H1 (cell line): ENCODE data around the gene GAS2L1. TPM values are rescaled to one million over a fixed set of nuclear protein-coding genes. Genes with fewer than 3 reads are reported as not detected.

Source experiments
- CTCF ChIA-PET: fragments of 300-600 bp; sonication (Branson Sonifier 250); formaldehyde crosslinking; loops from one replicate; lab custom pipeline; 2021; ENCODE audit not compliant: partially characterized antibody; lab: Charles Lee
- POLR2A ChIA-PET: fragments of 300-600 bp; sonication (Branson Sonifier 250); formaldehyde crosslinking; loops from one replicate; lab custom pipeline; 2021; ENCODE audit warnings: inconsistent platforms; ENCODE audit not compliant: partially characterized antibody; lab: Charles Lee
- DNase-seq, 2 experiments: peaks; one replicate each; pipeline versions ENCODE4 v3.0.0 to v3.0.0-alpha.2; 2010 to 2022; ENCODE audit warnings: low spot score in 2 of 2, low read depth in 1 of 2, mixed read lengths in 1 of 2
- FAIRE-seq: peaks from 2 replicates; lab custom pipeline; 2011; peaks lifted over from hg19 to GRCh38; lab: Jason Lieb, UNC
- H2AFZ ChIP-seq: 2 replicates; pipeline ENCODE4 v1.8.1; 2012; ENCODE audit warnings: low read length, inconsistent platforms
- H2AK5ac ChIP-seq: 2 replicates; pipeline ENCODE4 v1.6.1; 2013; ENCODE audit warnings: low read depth, low read length
- H2BK120ac ChIP-seq: replicated peaks from 2 replicates; pipeline ENCODE3; 2013; ENCODE audit warnings: low read depth, low read length, inconsistent platforms
- H2BK12ac ChIP-seq: 2 replicates; pipeline ENCODE4 v1.6.1; 2013; ENCODE audit warnings: low read depth, low read length
- H2BK15ac ChIP-seq: 2 replicates; pipeline ENCODE4 v1.6.1; 2013; ENCODE audit warnings: low read length
- H2BK20ac ChIP-seq: 2 replicates; pipeline ENCODE4 v1.6.1; 2013; ENCODE audit warnings: low read length
- H2BK5ac ChIP-seq: 2 replicates; pipeline ENCODE4 v1.6.1; 2013; ENCODE audit warnings: low read depth, low read length
- H3K14ac ChIP-seq: 2 replicates; pipeline ENCODE4 v1.6.1; 2013; ENCODE audit warnings: inconsistent platforms; ENCODE audit not compliant: insufficient read length
- H3K18ac ChIP-seq: 2 replicates; pipeline ENCODE4 v1.6.1; 2013; ENCODE audit warnings: low read length; ENCODE audit errors: extremely low read depth
- H3K23ac ChIP-seq: 2 replicates; pipeline ENCODE4 v1.6.1; 2013; ENCODE audit warnings: inconsistent platforms; ENCODE audit not compliant: insufficient read length
- H3K23me2 ChIP-seq: 2 replicates; pipeline ENCODE4 v1.6.1; 2013; ENCODE audit warnings: low read depth, low read length
- H3K27ac ChIP-seq: 2 replicates; pipeline ENCODE4 v1.6.1; 2011; ENCODE audit warnings: low read depth, low read length, inconsistent platforms
- H3K27me3 ChIP-seq, 4 experiments: replicated peaks in 1 of 4; 1 replicate in 1 of 4; 2 replicates in 3 of 4; pipeline versions ENCODE4 v1.6.1 to v1.8.1; 2011 to 2013; ENCODE audit warnings: low read length in 3 of 4, mild to moderate bottlenecking in 3 of 4, inconsistent platforms in 2 of 4, mixed read lengths in 2 of 4, moderate library complexity in 1 of 4; ENCODE audit not compliant: control insufficient read depth in 3 of 4, insufficient read depth in 3 of 4; ENCODE audit errors: extremely low read depth in 1 of 4
- H3K36me3 ChIP-seq, 4 experiments: 2 replicates each; pipeline versions ENCODE4 v1.6.1 to v1.8.1; 2011 to 2013; ENCODE audit warnings: mild to moderate bottlenecking in 4 of 4, low read length in 3 of 4, moderate library complexity in 2 of 4, control low read depth in 1 of 4, inconsistent platforms in 1 of 4; ENCODE audit not compliant: insufficient read depth in 4 of 4, control insufficient read depth in 2 of 4
- H3K4ac ChIP-seq: replicated peaks from 2 replicates; pipeline ENCODE3; 2013; ENCODE audit warnings: low read length, low read depth, mixed read lengths, inconsistent platforms; ENCODE audit not compliant: insufficient read length
- H3K4me1 ChIP-seq, 4 experiments: replicated peaks in 1 of 4; 1 replicate in 1 of 4; 2 replicates in 3 of 4; pipeline versions ENCODE4 v1.6.1 to v1.8.1; 2011 to 2013; ENCODE audit warnings: low read length in 3 of 4, inconsistent platforms in 2 of 4, mixed read lengths in 1 of 4; ENCODE audit not compliant: insufficient read depth in 4 of 4, control insufficient read depth in 3 of 4
- H3K4me2 ChIP-seq, 2 experiments: 2 replicates each; pipeline versions ENCODE4 v1.6.1 to v1.8.1; 2011 to 2013; ENCODE audit warnings: low read depth in 2 of 2, low read length in 2 of 2, control low read depth in 1 of 2, inconsistent platforms in 1 of 2, mild to moderate bottlenecking in 1 of 2; ENCODE audit not compliant: insufficient read depth in 1 of 2
- H3K4me3 ChIP-seq, 4 experiments: fragments of 200-600, 300-600 bp in 1 of 4; sonication (generic), shearing (Covaris generic), sonication (Bioruptor Twin) in 1 of 4; 2 replicates each; pipeline versions ENCODE4 v1.5.1 to v1.8.1; 2011 to 2016; ENCODE audit warnings: low read length in 4 of 4, low read depth in 3 of 4, control low read depth in 2 of 4, inconsistent platforms in 2 of 4, mild to moderate bottlenecking in 2 of 4, mixed read lengths in 1 of 4, moderate library complexity in 1 of 4; ENCODE audit not compliant: insufficient read depth in 2 of 4; ENCODE audit errors: extremely low read depth in 1 of 4
- H3K56ac ChIP-seq: replicated peaks from 2 replicates; pipeline ENCODE3; 2013; ENCODE audit warnings: low read depth, mild to moderate bottlenecking, mixed read lengths, low read length, inconsistent platforms; ENCODE audit not compliant: insufficient read length
- H3K79me1 ChIP-seq: 2 replicates; pipeline ENCODE4 v1.6.1; 2013; ENCODE audit warnings: low read depth, low read length, control low read depth
- H3K79me2 ChIP-seq, 2 experiments: 2 replicates each; pipeline versions ENCODE4 v1.6.1 to v1.8.1; 2012 to 2013; ENCODE audit warnings: low read length in 2 of 2, mild to moderate bottlenecking in 2 of 2, inconsistent platforms in 1 of 2; ENCODE audit not compliant: insufficient read depth in 2 of 2, control insufficient read depth in 1 of 2
- H3K9ac ChIP-seq, 4 experiments: replicated peaks in 1 of 4; 1 replicate in 1 of 4; 2 replicates in 3 of 4; pipeline versions ENCODE4 v1.6.1 to v1.8.1; 2011 to 2013; ENCODE audit warnings: low read depth in 3 of 4, low read length in 3 of 4, control low read depth in 2 of 4, mild to moderate bottlenecking in 2 of 4, moderate library complexity in 2 of 4, inconsistent platforms in 1 of 4; ENCODE audit errors: extremely low read depth in 1 of 4
- H3K9me3 ChIP-seq, 2 experiments: 2 replicates each; pipeline versions ENCODE4 v1.6.1 to v1.8.1; 2012 to 2013; ENCODE audit warnings: mild to moderate bottlenecking in 2 of 2, moderate library complexity in 2 of 2, control low read depth in 1 of 2, inconsistent platforms in 1 of 2, low read depth in 1 of 2, low read length in 1 of 2, mixed read lengths in 1 of 2; ENCODE audit not compliant: insufficient read depth in 2 of 2
- H4K20me1 ChIP-seq, 2 experiments: replicated peaks in 1 of 2; 2 replicates each; pipeline versions ENCODE3 to v1.8.1; 2011 to 2013; ENCODE audit warnings: inconsistent platforms in 2 of 2, low read length in 2 of 2, mild to moderate bottlenecking in 1 of 2; ENCODE audit not compliant: insufficient read depth in 2 of 2, control insufficient read depth in 1 of 2
- H4K5ac ChIP-seq: 2 replicates; pipeline ENCODE4 v1.6.1; 2013; ENCODE audit warnings: low read length, low read depth, mixed read lengths, inconsistent platforms; ENCODE audit not compliant: insufficient read length
- H4K8ac ChIP-seq: 2 replicates; pipeline ENCODE4 v1.8.0; 2013; ENCODE audit warnings: mild to moderate bottlenecking, moderate library complexity, low read length, inconsistent platforms; ENCODE audit not compliant: insufficient read depth; ENCODE audit errors: extremely low read depth
- H4K91ac ChIP-seq: replicated peaks from 2 replicates; pipeline ENCODE3; 2013; ENCODE audit warnings: low read length, mixed read lengths, inconsistent platforms; ENCODE audit not compliant: insufficient read length
- KDM1A ChIP-seq: fragments of 200-600, 300-600 bp; sonication (generic); IDR thresholded peaks from 2 replicates; pipeline ENCODE4 v1.7.1; 2016; ENCODE audit warnings: mild to moderate bottlenecking, low read length, borderline replicate concordance
- PHF8 ChIP-seq: fragments of 200-600 bp; sonication (generic); conservative IDR thresholded peaks from 2 replicates; pipeline ENCODE4 v1.7.1; 2012; ENCODE audit warnings: low read depth, mild to moderate bottlenecking, inconsistent platforms, low read length, moderate library complexity
- SP2 ChIP-seq: IDR thresholded peaks from 2 replicates; pipeline ENCODE4 v1.6.1; 2012; ENCODE audit warnings: mild to moderate bottlenecking, low read length, inconsistent platforms
- TAF1 ChIP-seq: IDR thresholded peaks from 2 replicates; pipeline ENCODE4 v1.6.1; 2011; ENCODE audit warnings: mild to moderate bottlenecking, low read depth, low read length
- TAF7 ChIP-seq: optimal IDR thresholded peaks from 2 replicates; pipeline ENCODE3; 2011; ENCODE audit warnings: low read depth, mild to moderate bottlenecking, inconsistent platforms, low read length, moderate library complexity, borderline replicate concordance
- TEAD4 ChIP-seq: IDR thresholded peaks from 2 replicates; pipeline ENCODE4 v1.6.1; 2012; ENCODE audit warnings: low read depth, low read length, inconsistent platforms, mixed read lengths
- WGBS, 2 experiments: shearing (Covaris generic) in 1 of 2; methylation state at CpG; one replicate each; pipeline versions ENCODE4 v1.1.6 to v1.1.7; 2013 to 2015; ENCODE audit warnings: low lambda C conversion rate in 2 of 2, mixed read lengths in 2 of 2, inconsistent platforms in 1 of 2, low coverage in 1 of 2, missing lambda C conversion rate in 1 of 2; ENCODE audit not compliant: insufficient replicate concordance in 2 of 2, insufficient coverage in 1 of 2, insufficient read length in 1 of 2; ENCODE audit errors: extremely low coverage in 1 of 2, missing lambda C conversion rate in 1 of 2; 5-methylcytosine and 5-hydroxymethylcytosine counted together
- polyA plus RNA-seq, 7 experiments: library from polyadenylated mRNA; depleted of rRNA in 3 of 7; stranded (reverse) in 5 of 7; unstranded in 2 of 7; fragments of >200 nt in 5 of 7; fragments of 200-250 nt in 2 of 7; gene quantifications; 1 replicate in 5 of 7; 2 replicates in 1 of 7; 4 replicates in 1 of 7; pipeline versions ENCODE4 v1.2.1 to v1.2.3, GENCODE V29; 2011 to 2013; ENCODE audit warnings: missing spikeins in 2 of 7, mixed read lengths in 2 of 7
- total RNA-seq: library from RNA; stranded (reverse); fragmentation: NEBNext Ultra II Directional; extraction: Animal tissue kit (Norgen Biotek cat#: 25700); gene quantifications from 2 replicates; pipeline ENCODE4 v1.2.1, GENCODE V29; 2021

GAS2L1 gene
- total and polyA plus RNA-seq, 2 of the 8 experiments (the other 6 are each of a cell fraction or from before 2014, with no cell fraction given): 3.6 to 10.1 TPM

- FAIRE-seq (no peak), DNase-seq (no peak)
- TF ChIP-seq TEAD4 (peak; percentile 91), SP2 (no peak), TAF1 (peak; percentile 27; the same call in 1 of the 2 replicates), TAF7 (peak; percentile 33), PHF8 (peak; percentile 10; the same call in 1 of the 2 replicates), KDM1A (peak; percentile 77)
- Histone ChIP-seq H4K5ac (peak overlapping the region; percentile 76), H3K9ac (no peak overlapping the region; a peak in 1 of 7 replicates), H3K4me3 (peak overlapping the region; percentile 40 to 68 (median 52)), H2AFZ (no peak overlapping the region), H3K27me3 (peaks cover 0 to 7% (median 0%) of the 10 kb centered on the region in 4 experiments; a peak in 2 of 7 replicates), H3K4me2 (peak overlapping the region; percentile 72 to 74), H4K20me1 (peaks cover 0 to 8% of the 10 kb centered on the region in 2 experiments), H3K9me3 (no peaks in the 10 kb centered on the region), H2BK12ac (peak overlapping the region; percentile 96; the same call in 1 of the 2 replicates), H3K56ac (peak overlapping the region; percentile 77), H3K4ac (peak overlapping the region; percentile 94), H3K18ac (peak overlapping the region; percentile 34), H2BK120ac (no peak overlapping the region), H2AK5ac (0 out of 2 replicates have a peak overlapping the region, but pooled peaks have one; percentile 93), H2BK5ac (peak overlapping the region; percentile 95; the same call in 1 of the 2 replicates), H2BK15ac (peak overlapping the region; percentile 88), H3K27ac (no peak overlapping the region), H3K14ac (no peak overlapping the region), H3K23ac (no peak overlapping the region), H3K79me1 (no peaks in the 10 kb centered on the region), H3K36me3 (no peaks in the 10 kb centered on the region), H2BK20ac (no peak overlapping the region), H4K91ac (peak overlapping the region; percentile 65), H3K79me2 (no peaks in the 10 kb centered on the region), H3K4me1 (peaks cover 0 to 13% (median 7%) of the 10 kb centered on the region in 4 experiments; a peak in 5 of 7 replicates), H4K8ac (peak overlapping the region; percentile 95), H3K23me2 (peaks cover 6% of the 10 kb centered on the region; the same call in 1 of the 2 replicates)
- POLR2A ChIA-PET: interaction anchor here (1.0 to 9.1 kb wide), 14 partner anchors 8 to 273 kb away, joined by 3 to 66 read pairs (median 6); partner anchors contain the start of genes EWSR1, RASL10A, RHBDD3 and THOC5
- CTCF ChIA-PET: interaction anchor here (1.1 to 2.2 kb wide), 5 partner anchors 11 to 52 kb away, joined by 3 to 10 read pairs (median 4); no protein-coding TSS in a partner anchor
- 21% methylated on average over 42 of the region's 83 CpGs; no CpG with 5 or more reads in 1 of the 2 experiments for WGBS, 2 experiments
Observed at GRCh38 chr22:29306835-29307595, 565 bp downstream of the GAS2L1 start.
